Measurements from ENCODE around the gene HPCAL1.

DNA sequence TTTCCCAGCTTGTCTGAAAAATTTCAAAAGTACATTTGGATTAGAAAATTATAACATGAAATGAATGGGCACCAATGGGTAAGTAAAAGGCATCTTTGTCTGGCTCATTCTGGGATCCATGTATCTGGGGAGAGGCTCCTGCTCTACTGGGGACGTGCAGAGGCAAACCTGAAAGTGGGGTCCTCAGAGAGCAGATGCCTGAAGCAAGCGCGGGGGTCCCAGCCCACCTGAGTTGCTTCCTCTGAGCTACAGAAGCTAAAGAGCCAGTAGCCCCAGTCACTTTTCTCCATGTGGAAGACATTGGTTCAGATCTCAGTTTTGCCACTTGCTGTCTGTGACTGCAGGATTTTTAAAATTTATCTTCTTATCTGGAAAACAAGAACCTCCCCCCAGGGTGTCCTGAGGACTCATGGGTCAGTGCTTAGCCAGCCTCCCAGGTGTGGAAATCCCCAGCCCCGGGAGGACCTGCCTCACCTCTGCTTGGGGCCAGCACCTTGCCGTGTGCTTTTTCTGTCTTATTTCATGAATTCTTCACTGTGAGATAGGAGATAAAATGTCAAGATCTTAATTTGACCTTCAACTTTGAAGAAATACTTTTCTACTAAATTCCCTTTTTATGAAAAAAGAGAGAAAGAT is 170.5 kb downstream of the HPCAL1 start:
- no peak for TF ChIP-seq CTCF (IDR thresholded peaks at IDR 0.05)
- TF ChIP-seq EZH2 (IDR thresholded peaks at IDR 0.05): no peak

Measured in neural progenitor cell (in vitro differentiated cells).